Peyer's patch (tissue), 4 donors: ENCODE data around the gene RPGRIP1L. TPM values are rescaled to one million over a fixed set of nuclear protein-coding genes. Genes with fewer than 3 reads are reported as not detected.

ENCODE experiments used
- DNase-seq, 3 donors: peaks; one replicate each; pipeline ENCODE4 v3.0.0-alpha.2; 2017 to 2019
- H3K27ac ChIP-seq, 4 donors: fragments of 200-600 bp; sonication (generic); one replicate each; pipeline ENCODE4 v1.5.1; 2016 to 2019
- H3K27me3 ChIP-seq, 2 donors: fragments of 200-600 bp; sonication (generic); one replicate each; pipeline ENCODE4 v1.5.1; 2019
- H3K36me3 ChIP-seq, 3 donors: fragments of 200-600 bp; sonication (generic); one replicate each; pipeline ENCODE4 v1.5.1; 2016 to 2019
- H3K4me1 ChIP-seq, 4 donors: fragments of 200-600 bp; sonication (generic); one replicate each; pipeline ENCODE4 v1.5.1; 2016 to 2019
- H3K4me3 ChIP-seq, 4 donors: fragments of 200-600 bp; sonication (generic); 1 replicate in 3 of 4; 2 replicates in 1 of 4; pipeline ENCODE4 v1.5.1; 2016 to 2019; ENCODE audit warnings: mild to moderate bottlenecking in 1 of 4
- H3K9me3 ChIP-seq, 4 donors: fragments of 200-600 bp; sonication (generic); one replicate each; pipeline ENCODE4 v1.5.1; 2016 to 2019; ENCODE audit warnings: mild to moderate bottlenecking in 1 of 4
- POLR2A ChIP-seq, 2 donors: fragments of 450-650 bp; IDR thresholded peaks; one replicate each; pipeline ENCODE4 v1.5.1; 2017; ENCODE audit warnings: antibody characterized with exemption in 2 of 2, mild to moderate bottlenecking in 2 of 2, moderate library complexity in 2 of 2
- total RNA-seq, 4 donors: library from RNA; depleted of rRNA; stranded (reverse); fragments of >200 nt; gene quantifications; one replicate each; pipeline ENCODE4 v1.1.0, GENCODE V29; 2016
- TF ChIP-seq, protein P1 (sequence below), 6 experiments: fragments of 450-650 bp in 4 of 6; fragments of 200-600 bp in 2 of 6; sonication (generic) in 1 of 6; IDR thresholded peaks; one replicate each; pipeline ENCODE4 v1.5.1; 2017 to 2019; ENCODE audit warnings: antibody characterized with exemption in 6 of 6, mild to moderate bottlenecking in 3 of 6, moderate library complexity in 1 of 6

The RPGRIP1L gene
- total RNA-seq = 1 to 10 TPM; 1.1 to 9.1 (median 3.3) TPM

DNA sequence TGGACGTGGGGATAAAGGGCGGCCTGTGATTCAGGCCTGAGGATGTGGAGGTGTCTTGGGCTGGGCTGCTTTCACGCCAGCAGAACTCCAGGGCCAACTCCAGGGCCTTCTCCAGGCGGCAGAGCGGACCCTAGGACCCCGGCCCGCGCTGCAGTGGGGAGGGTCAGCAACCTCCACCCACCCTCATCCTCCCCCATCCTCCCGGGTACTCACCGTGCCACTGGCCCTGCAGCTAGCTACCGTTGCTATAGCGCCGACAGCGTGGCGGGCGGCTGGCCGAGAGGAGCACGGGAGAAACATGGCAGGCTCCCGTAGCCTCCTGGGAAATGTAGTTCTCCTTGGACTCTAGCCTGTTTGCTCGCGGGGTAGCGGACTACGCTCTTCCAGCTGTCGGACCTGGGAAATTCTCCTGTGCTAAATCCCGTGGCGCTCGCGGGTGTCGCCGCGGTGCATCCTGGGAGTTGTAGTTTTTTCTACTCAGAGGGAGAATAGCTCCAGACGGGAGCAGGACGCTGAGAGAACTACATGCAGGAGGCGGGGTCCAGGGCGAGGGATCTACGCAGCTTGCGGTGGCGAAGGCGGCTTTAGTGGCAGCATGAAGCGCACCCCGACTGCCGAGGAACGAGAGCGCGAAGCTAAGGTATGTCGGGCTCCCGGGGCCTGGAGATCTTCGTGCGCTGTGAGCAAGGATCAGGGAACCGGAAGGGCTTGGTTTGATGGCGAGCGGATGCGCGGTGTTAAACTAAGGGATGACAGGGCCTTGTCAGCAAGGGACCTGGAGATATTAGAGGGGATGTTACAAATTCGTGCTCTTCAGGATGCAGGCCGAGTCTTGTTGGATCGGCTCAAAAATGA is at the start of gene RPGRIP1L, which contains the start of gene FTO:
Gene RPGRIP1L (minus strand): TSS at position 270 of the 855 bp plus-strand sequence. CDS start 3,136 bp downstream, outside the sequence.
Gene FTO (plus strand): TSS at position 567 of the 855 bp plus-strand sequence.
- no peaks in the 10 kb centered on the region for H3K36me3 ChIP-seq
- TF ChIP-seq, protein P1, sequence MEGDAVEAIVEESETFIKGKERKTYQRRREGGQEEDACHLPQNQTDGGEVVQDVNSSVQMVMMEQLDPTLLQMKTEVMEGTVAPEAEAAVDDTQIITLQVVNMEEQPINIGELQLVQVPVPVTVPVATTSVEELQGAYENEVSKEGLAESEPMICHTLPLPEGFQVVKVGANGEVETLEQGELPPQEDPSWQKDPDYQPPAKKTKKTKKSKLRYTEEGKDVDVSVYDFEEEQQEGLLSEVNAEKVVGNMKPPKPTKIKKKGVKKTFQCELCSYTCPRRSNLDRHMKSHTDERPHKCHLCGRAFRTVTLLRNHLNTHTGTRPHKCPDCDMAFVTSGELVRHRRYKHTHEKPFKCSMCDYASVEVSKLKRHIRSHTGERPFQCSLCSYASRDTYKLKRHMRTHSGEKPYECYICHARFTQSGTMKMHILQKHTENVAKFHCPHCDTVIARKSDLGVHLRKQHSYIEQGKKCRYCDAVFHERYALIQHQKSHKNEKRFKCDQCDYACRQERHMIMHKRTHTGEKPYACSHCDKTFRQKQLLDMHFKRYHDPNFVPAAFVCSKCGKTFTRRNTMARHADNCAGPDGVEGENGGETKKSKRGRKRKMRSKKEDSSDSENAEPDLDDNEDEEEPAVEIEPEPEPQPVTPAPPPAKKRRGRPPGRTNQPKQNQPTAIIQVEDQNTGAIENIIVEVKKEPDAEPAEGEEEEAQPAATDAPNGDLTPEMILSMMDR (IDR thresholded peaks at IDR 0.05) = peak in 4 of 6 experiments; percentile 11 to 37 (median 29)
- no peak for TF ChIP-seq POLR2A (IDR thresholded peaks at IDR 0.05)
- peak within 1 kb of the TSS; percentile 28 to 70 (median 50) for H3K27ac ChIP-seq
- no peaks in the 10 kb centered on the region for H3K9me3 ChIP-seq
- DNase-seq = peak; percentile 98 to 100 (median 98)
- peak within 1 kb of the TSS; percentile 55 to 72 (median 59) for H3K4me3 ChIP-seq
- H3K27me3 ChIP-seq = no peaks in the 10 kb centered on the region
- H3K4me1 ChIP-seq = peaks cover 0 to 19% (median 4%) of the 10 kb centered on the region in 4 donors

DNA sequence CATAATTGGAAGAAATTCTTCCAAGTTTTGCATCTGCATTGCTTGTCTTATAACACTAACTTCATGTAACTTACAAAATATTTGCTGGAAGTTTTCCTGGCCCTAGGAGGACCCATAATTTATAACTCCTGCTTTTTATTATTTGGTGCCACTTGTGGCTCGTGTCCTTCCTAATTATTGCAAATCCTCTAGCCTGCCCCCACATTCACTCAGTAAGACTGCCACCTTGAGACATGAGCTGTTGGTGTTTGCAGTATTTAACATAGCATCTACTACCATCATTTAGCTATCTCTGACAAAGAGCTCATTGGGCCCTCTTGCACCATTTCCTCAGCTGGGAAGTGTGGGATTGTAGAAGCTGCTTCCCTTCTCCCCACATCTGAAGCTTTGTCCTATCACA is 49.8 kb upstream of the RPGRIP1L start:
- H3K27me3 ChIP-seq = no peaks in the 10 kb centered on the region
- no peaks in the 10 kb centered on the region for H3K36me3 ChIP-seq
- TF ChIP-seq, protein P1 (IDR thresholded peaks at IDR 0.05) = no peak
- TF ChIP-seq POLR2A (IDR thresholded peaks at IDR 0.05) = no peak
- peaks cover 0 to 26% (median 2%) of the 10 kb centered on the region in 4 donors for H3K4me1 ChIP-seq
- H3K4me3 ChIP-seq = no peak overlapping the region
- DNase-seq = no peak
- no peaks in the 10 kb centered on the region for H3K9me3 ChIP-seq
- H3K27ac ChIP-seq = no peak overlapping the region

DNA sequence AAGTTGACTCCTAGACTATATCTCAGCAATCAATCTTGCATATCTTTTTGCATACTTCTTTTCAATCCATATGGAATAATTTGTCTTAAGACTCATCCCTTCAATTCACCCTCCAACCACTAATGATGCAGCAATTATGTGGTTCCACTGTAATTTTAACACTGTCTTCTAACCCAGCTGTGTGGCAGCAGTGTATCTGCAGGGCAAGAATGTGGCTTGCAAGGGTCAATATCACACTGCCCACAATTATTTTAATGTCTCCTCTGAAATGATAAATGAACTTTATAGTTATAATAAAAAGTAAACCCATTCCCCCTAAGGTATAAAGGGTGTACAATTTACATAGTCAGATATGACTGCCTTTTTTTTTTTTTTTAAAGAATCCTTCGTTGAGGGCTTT is 48.9 kb upstream of the RPGRIP1L start:
- Histone ChIP-seq H3K27me3 (no peaks in the 10 kb centered on the region), H3K36me3 (no peaks in the 10 kb centered on the region), H3K9me3 (no peaks in the 10 kb centered on the region), H3K4me3 (no peak overlapping the region), H3K27ac (no peak overlapping the region), H3K4me1 (peaks cover 0 to 21% (median 2%) of the 10 kb centered on the region in 4 donors)
- DNase-seq = no peak
- TF ChIP-seq, protein P1 (IDR thresholded peaks at IDR 0.05) = no peak
- TF ChIP-seq POLR2A (IDR thresholded peaks at IDR 0.05) = no peak

DNA sequence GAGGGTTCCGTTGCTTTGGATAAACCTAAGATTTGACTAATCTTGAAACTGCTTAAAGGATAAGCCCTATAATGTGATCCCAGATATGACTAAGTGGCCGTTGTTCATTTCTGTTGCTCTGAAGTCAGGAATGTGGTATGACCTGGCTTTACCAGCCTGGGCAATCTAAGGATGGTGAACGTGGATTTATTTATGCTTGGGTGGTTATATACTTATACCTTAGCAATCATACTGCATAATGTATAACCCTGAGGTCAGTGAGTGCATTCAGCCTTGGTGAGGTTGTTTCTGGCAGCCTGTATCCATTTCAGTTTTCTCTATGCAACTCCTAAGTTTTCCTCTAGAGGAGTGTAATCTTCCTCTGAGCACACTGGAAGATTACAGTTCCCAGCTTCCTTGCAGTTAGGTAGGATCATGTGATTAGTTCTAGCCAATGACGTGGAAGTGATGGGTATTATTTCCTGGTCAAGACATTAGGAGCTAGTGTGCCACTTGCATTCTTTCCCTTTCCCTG is 42.2 kb upstream of the RPGRIP1L start:
- Histone ChIP-seq H3K27me3 (no peaks in the 10 kb centered on the region), H3K4me1 (no peaks in the 10 kb centered on the region), H3K27ac (no peak overlapping the region), H3K4me3 (no peak overlapping the region), H3K36me3 (no peaks in the 10 kb centered on the region), H3K9me3 (no peaks in the 10 kb centered on the region)
- DNase-seq = no peak
- no peak for TF ChIP-seq POLR2A (IDR thresholded peaks at IDR 0.05)
- TF ChIP-seq, protein P1 (IDR thresholded peaks at IDR 0.05) = peak in 1 of 6 experiments; percentile 18

DNA sequence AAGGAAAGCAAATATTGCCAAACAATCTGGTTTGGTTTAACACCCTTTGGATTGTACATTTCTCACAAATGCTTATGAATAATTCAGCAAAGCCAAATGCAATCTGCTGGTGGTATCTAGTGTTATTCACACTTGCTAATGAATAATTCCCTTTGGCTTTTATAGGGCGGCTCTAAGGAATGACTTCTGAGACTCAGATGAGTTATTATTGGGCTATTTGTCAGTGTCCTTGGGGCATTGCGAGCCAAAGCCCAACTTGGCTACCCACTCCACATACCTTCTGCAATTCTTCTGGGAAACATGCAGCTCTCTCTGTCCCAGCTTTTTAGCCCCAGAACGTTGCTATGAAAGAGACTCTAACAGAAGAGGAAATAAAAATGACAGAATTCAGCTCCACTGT is 41.4 kb upstream of the RPGRIP1L start:
- no peak overlapping the region for H3K4me3 ChIP-seq
- no peaks in the 10 kb centered on the region for H3K4me1 ChIP-seq
- H3K9me3 ChIP-seq = no peaks in the 10 kb centered on the region
- no peak overlapping the region for H3K27ac ChIP-seq
- no peak for TF ChIP-seq POLR2A (IDR thresholded peaks at IDR 0.05)
- TF ChIP-seq, protein P1 (IDR thresholded peaks at IDR 0.05) = no peak
- H3K27me3 ChIP-seq = no peaks in the 10 kb centered on the region
- H3K36me3 ChIP-seq = no peaks in the 10 kb centered on the region
- no peak for DNase-seq
